H9 (cell line): Measurements from ENCODE around the gene CIT. TPM values are rescaled to one million over a fixed set of nuclear protein-coding genes. Genes with fewer than 3 reads are reported as not detected.
"Not testable (repeated sequence)": the region's sequence is repeated elsewhere in the genome, so short reads cannot be mapped to it uniquely, and the experiment has no call there.

Source experiments
- DNase-seq: peaks from one replicate; pipeline ENCODE4 v3.0.0-alpha.2; 2017
- H2AFZ ChIP-seq: one replicate; pipeline ENCODE4 v1.6.1; 2013; ENCODE audit warnings: mild to moderate bottlenecking, low read length, control low read depth, moderate library complexity
- H2AK5ac ChIP-seq: 2 replicates; pipeline ENCODE4 v1.6.1; 2013; ENCODE audit warnings: low read length, control low read depth, mixed read lengths; ENCODE audit not compliant: insufficient read length
- H2BK120ac ChIP-seq: one replicate; pipeline ENCODE4 v1.6.1; 2013; ENCODE audit warnings: low read depth, mild to moderate bottlenecking, low read length, control low read depth, inconsistent platforms; ENCODE audit not compliant: poor library complexity, severe bottlenecking
- H2BK12ac ChIP-seq: 2 replicates; pipeline ENCODE4 v1.6.1; 2013; ENCODE audit warnings: low read length, control low read depth, mixed read lengths, low read depth; ENCODE audit not compliant: insufficient read length
- H2BK15ac ChIP-seq: 2 replicates; pipeline ENCODE4 v1.6.1; 2013; ENCODE audit warnings: low read depth, low read length, control low read depth
- H2BK20ac ChIP-seq: one replicate; pipeline ENCODE4 v1.6.1; 2013; ENCODE audit warnings: low read depth, mild to moderate bottlenecking, low read length, control low read depth, inconsistent platforms; ENCODE audit not compliant: poor library complexity, severe bottlenecking
- H2BK5ac ChIP-seq: 2 replicates; pipeline ENCODE4 v1.6.1; 2013; ENCODE audit warnings: low read length, control low read depth, mixed read lengths; ENCODE audit not compliant: insufficient read length
- H3K14ac ChIP-seq: 2 replicates; pipeline ENCODE4 v1.6.1; 2013; ENCODE audit warnings: low read length, control low read depth; ENCODE audit not compliant: insufficient read depth
- H3K18ac ChIP-seq: 2 replicates; pipeline ENCODE4 v1.6.1; 2013; ENCODE audit warnings: low read depth, mild to moderate bottlenecking, mixed read lengths, low read length, control low read depth; ENCODE audit not compliant: insufficient read length
- H3K23ac ChIP-seq: 2 replicates; pipeline ENCODE4 v1.6.1; 2013; ENCODE audit warnings: low read length, control low read depth, mixed read lengths, low read depth; ENCODE audit not compliant: insufficient read length
- H3K23me2 ChIP-seq: 2 replicates; pipeline ENCODE4 v1.6.1; 2013; ENCODE audit warnings: low read depth, mild to moderate bottlenecking, mixed read lengths, low read length, control low read depth; ENCODE audit not compliant: insufficient read length, poor library complexity, severe bottlenecking
- H3K27ac ChIP-seq: 2 replicates; pipeline ENCODE4 v1.5.1; 2013; ENCODE audit warnings: low read length, control low read depth, mixed read lengths, low read depth; ENCODE audit not compliant: insufficient read length
- H3K27me3 ChIP-seq: 2 replicates; pipeline ENCODE4 v1.6.1; 2013; ENCODE audit warnings: low read length, control low read depth, inconsistent platforms; ENCODE audit not compliant: insufficient read depth
- H3K4ac ChIP-seq: 2 replicates; pipeline ENCODE4 v1.6.1; 2013; ENCODE audit warnings: low read depth, mild to moderate bottlenecking, control low read depth, inconsistent platforms, low read length, moderate library complexity
- H3K4me1 ChIP-seq: 2 replicates; pipeline ENCODE4 v1.6.1; 2013; ENCODE audit warnings: low read length, control low read depth, inconsistent platforms; ENCODE audit not compliant: insufficient read depth
- H3K4me2 ChIP-seq: 2 replicates; pipeline ENCODE4 v1.6.1; 2013; ENCODE audit warnings: low read length, control low read depth, mixed read lengths; ENCODE audit not compliant: insufficient read length, insufficient read depth
- H3K56ac ChIP-seq: 2 replicates; pipeline ENCODE4 v1.6.1; 2013; ENCODE audit warnings: low read depth, mild to moderate bottlenecking, mixed read lengths, low read length, control low read depth; ENCODE audit not compliant: insufficient read length
- H3K79me1 ChIP-seq: 2 replicates; pipeline ENCODE4 v1.6.1; 2013; ENCODE audit warnings: low read depth, mild to moderate bottlenecking, moderate library complexity, low read length, control low read depth, inconsistent platforms; ENCODE audit not compliant: insufficient read depth, poor library complexity, severe bottlenecking
- H3K79me2 ChIP-seq: 2 replicates; pipeline ENCODE4 v1.6.1; 2013; ENCODE audit warnings: low read length, control low read depth, inconsistent platforms; ENCODE audit not compliant: insufficient read depth
- H3K9ac ChIP-seq: 2 replicates; pipeline ENCODE4 v1.6.1; 2013; ENCODE audit warnings: low read length, control low read depth, mixed read lengths; ENCODE audit not compliant: insufficient read length; ENCODE audit errors: extremely low read depth
- H3K9me3 ChIP-seq: one replicate; pipeline ENCODE4 v1.6.1; 2013; ENCODE audit warnings: low read depth, low read length, inconsistent platforms; ENCODE audit not compliant: control insufficient read depth
- H3T11ph ChIP-seq: one replicate; pipeline ENCODE4 v1.6.1; 2013; ENCODE audit warnings: mild to moderate bottlenecking, low read length, control low read depth, inconsistent platforms
- H4K20me1 ChIP-seq: one replicate; pipeline ENCODE4 v1.6.1; 2013; ENCODE audit not compliant: control insufficient read depth, insufficient read length, insufficient read depth
- H4K5ac ChIP-seq: 2 replicates; pipeline ENCODE4 v1.6.1; 2013; ENCODE audit warnings: low read depth, mild to moderate bottlenecking, mixed read lengths, low read length, control low read depth; ENCODE audit not compliant: insufficient read length
- H4K8ac ChIP-seq: replicated peaks from 2 replicates; pipeline ENCODE4 v1.6.1; 2013; ENCODE audit warnings: low read length, control low read depth, mixed read lengths, low read depth; ENCODE audit not compliant: insufficient read length
- H4K91ac ChIP-seq: 2 replicates; pipeline ENCODE4 v1.6.1; 2013; ENCODE audit warnings: low read depth, mild to moderate bottlenecking, moderate library complexity, mixed read lengths, low read length, control low read depth; ENCODE audit not compliant: insufficient read length
- H3K27ac Mint-ChIP-seq, 3 experiments: 2 replicates in 2 of 3; 3 replicates in 1 of 3; pipeline ENCODE4 v1.8.0; 2020 to 2021; ENCODE audit warnings: mixed read lengths in 3 of 3, mild to moderate bottlenecking in 1 of 3, moderate library complexity in 1 of 3
- H3K27me3 Mint-ChIP-seq: 2 replicates; pipeline ENCODE4 v1.8.0; 2021; ENCODE audit warnings: low read depth, mild to moderate bottlenecking, moderate library complexity, mixed read lengths
- H3K36me3 Mint-ChIP-seq, 3 experiments: 2 replicates in 2 of 3; 3 replicates in 1 of 3; pipeline ENCODE4 v1.8.0; 2020 to 2021; ENCODE audit warnings: low read depth in 3 of 3, mixed read lengths in 3 of 3; ENCODE audit not compliant: insufficient read depth in 1 of 3
- H3K4me1 Mint-ChIP-seq, 2 experiments: 2 replicates each; pipeline ENCODE4 v1.8.0; 2020; ENCODE audit warnings: mixed read lengths in 2 of 2
- H3K4me3 Mint-ChIP-seq, 2 experiments: 2 replicates in 1 of 2; 3 replicates in 1 of 2; pipeline ENCODE4 v1.8.0; 2020 to 2021; ENCODE audit warnings: mild to moderate bottlenecking in 2 of 2, mixed read lengths in 2 of 2, moderate library complexity in 1 of 2
- H3K9me3 Mint-ChIP-seq, 2 experiments: 2 replicates in 1 of 2; 3 replicates in 1 of 2; pipeline ENCODE4 v1.8.0; 2020; ENCODE audit warnings: mild to moderate bottlenecking in 2 of 2, mixed read lengths in 2 of 2, moderate library complexity in 1 of 2
- WGBS: extraction: QIAGEN DNeasy Blood & Tissue Kit; methylation state at CpG from one replicate; pipeline ENCODE4 v1.1.7; 2013; ENCODE audit warnings: missing lambda C conversion rate, low lambda C conversion rate, mixed read lengths; ENCODE audit not compliant: insufficient read length; ENCODE audit errors: extremely low coverage; 5-methylcytosine and 5-hydroxymethylcytosine counted together
- total RNA-seq: library from RNA; stranded (reverse); gene quantifications from 2 replicates; pipeline ENCODE4 v1.2.1, GENCODE V29; 2021

The CIT gene
- total RNA-seq, 1 experiment from 2014 or later = 55.3 TPM

- not testable (repeated sequence) for H3K27ac ChIP-seq, H2BK5ac ChIP-seq, H3K4me3 Mint-ChIP-seq, H3K56ac ChIP-seq, H3K23ac ChIP-seq, H3K9ac ChIP-seq, DNase-seq, H3K14ac ChIP-seq, H3K79me2 ChIP-seq, H3K23me2 ChIP-seq, H2AFZ ChIP-seq, H3K9me3 ChIP-seq, H2BK20ac ChIP-seq, H3K27me3 Mint-ChIP-seq, H3K27ac Mint-ChIP-seq, H4K8ac ChIP-seq, H3K4ac ChIP-seq, H3K4me2 ChIP-seq, H4K91ac ChIP-seq, H2BK12ac ChIP-seq, H2BK120ac ChIP-seq, H2AK5ac ChIP-seq, H3K18ac ChIP-seq, H3K36me3 Mint-ChIP-seq, H3K27me3 ChIP-seq, H3K79me1 ChIP-seq, H4K20me1 ChIP-seq, H3K4me1 Mint-ChIP-seq, H3T11ph ChIP-seq, H4K5ac ChIP-seq, H2BK15ac ChIP-seq, H3K4me1 ChIP-seq
- WGBS = no CpG with 5 or more reads among the region's 2 CpGs
- H3K9me3 Mint-ChIP-seq = peaks cover 23 to 26% of the 10 kb centered on the region in 2 experiments
These were observed 220.1 kb downstream of the CIT start for GRCh38 chr12:119657001-119657400.
